ENCODE data around the gene CCT7.

GRCh38 chr2:73262108-73262651, 28.1 kb downstream of the CCT7 start:
- TF ChIP-seq POLR2A (IDR thresholded peaks at IDR 0.05; ENCODE audit: low read length) (no peak), GATA1 (IDR thresholded peaks at IDR 0.05; ENCODE audit: low read depth, low read length) (no peak)

All from erythroblast (primary cell).